H4 (cell line): Measurements from ENCODE around the gene FBXW8. TPM values are rescaled to one million over a fixed set of nuclear protein-coding genes. Genes with fewer than 3 reads are reported as not detected.

Experiments
- DNase-seq: peaks from one replicate; pipeline ENCODE4 v3.0.0-alpha.2; 2015; ENCODE audit warnings: low spot score
- total RNA-seq: library from RNA; depleted of rRNA; stranded (reverse); fragments of >200 nt; shearing (Covaris generic); gene quantifications from 2 replicates; pipeline ENCODE4 v1.2.3, GENCODE V29; 2014

FBXW8 gene
- total RNA-seq, 1 experiment from 2014 or later = 9.8 TPM

- DNase-seq = no peak
Measured at GRCh38 chr12:117020536-117021220, 109.9 kb downstream of the FBXW8 start.

DNA sequence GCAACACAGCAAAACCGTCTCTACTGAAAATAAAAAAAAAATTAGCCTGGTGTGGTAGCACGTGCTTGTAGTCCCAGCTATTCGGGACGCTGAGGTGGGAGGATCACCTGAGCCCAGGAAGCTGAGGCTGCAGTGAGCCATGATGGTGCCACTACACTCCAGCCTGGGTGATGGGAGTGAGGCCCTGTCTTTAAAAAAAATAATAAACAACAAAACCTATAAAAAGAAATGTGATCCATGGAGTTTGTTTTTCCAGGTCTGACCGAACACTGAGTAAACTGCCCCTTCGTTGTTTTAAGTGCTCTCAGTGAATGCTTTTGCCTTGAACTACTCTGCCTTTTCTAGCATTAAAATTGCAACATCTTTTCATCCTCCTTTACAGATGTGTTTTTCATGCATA is 111.7 kb downstream of the FBXW8 start:
- no peak for DNase-seq

DNA sequence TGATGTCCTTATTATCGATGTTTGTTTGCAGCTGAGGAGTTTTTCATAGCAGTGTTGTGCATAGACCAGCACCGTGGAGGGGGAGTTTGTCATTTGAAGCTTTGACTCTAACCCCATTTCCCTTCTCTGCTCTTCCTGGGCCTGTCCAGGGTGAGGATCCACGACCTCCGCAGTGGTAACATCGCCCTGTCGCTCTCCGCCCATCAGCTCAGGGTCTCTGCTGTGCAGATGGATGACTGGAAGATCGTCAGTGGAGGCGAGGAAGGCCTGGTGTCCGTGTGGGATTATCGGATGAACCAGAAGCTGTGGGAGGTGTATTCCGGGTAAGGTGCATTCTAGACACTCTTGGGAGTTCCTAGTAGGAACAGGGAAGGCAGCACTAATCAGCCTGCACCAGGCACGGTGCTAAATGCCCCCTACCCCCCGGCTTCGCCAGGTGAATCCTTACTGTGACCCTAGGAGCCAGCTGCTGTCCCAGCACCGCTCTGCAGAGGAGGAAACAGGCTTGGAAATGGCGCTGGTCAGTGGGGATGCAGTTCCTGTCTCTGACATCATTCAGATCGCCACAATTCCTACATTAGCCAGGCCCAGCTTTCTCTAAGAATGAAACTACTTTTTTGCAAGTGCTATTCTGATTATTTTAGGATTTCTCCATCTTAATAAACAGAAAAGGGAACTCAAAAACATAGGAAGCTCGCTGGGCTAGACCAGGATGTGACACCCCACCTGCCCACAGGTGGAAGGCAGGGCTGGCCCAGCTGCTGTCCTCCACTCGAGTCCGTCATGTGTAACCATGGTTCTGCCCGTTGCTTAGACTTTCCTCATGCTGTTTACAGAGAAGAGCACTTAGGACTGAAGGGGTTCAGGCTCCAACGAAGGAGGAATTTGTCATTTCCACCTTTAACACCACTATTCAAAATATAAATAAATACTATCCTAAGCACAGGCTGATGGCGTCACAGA is 113.5 kb downstream of the FBXW8 start:
- DNase-seq = no peak

DNA sequence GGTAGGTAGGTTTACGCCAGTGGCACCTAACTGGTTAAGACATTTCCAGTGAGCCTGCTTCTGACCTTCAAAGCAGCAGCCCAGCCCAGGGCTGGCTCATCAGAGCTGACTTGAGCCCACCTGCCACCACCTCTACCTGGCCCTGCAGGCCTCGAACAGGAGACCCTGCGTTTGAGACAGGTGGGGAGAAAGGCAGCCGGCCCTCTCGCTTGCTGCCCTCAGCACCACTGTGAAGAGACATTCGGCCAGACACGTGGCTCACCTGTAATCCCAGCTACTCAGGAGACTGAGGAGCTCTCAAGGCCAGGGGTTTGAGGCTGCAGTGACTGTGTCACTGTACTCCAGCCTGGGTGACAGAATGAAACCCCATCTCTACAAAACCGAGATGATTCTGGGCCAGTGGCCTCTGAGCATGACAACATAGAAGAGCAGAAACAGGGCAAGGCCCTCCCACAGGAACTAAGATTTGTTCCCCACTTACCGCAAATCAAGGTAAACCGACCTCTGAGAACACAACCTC is 114.3 kb downstream of the FBXW8 start:
- no peak for DNase-seq

DNA sequence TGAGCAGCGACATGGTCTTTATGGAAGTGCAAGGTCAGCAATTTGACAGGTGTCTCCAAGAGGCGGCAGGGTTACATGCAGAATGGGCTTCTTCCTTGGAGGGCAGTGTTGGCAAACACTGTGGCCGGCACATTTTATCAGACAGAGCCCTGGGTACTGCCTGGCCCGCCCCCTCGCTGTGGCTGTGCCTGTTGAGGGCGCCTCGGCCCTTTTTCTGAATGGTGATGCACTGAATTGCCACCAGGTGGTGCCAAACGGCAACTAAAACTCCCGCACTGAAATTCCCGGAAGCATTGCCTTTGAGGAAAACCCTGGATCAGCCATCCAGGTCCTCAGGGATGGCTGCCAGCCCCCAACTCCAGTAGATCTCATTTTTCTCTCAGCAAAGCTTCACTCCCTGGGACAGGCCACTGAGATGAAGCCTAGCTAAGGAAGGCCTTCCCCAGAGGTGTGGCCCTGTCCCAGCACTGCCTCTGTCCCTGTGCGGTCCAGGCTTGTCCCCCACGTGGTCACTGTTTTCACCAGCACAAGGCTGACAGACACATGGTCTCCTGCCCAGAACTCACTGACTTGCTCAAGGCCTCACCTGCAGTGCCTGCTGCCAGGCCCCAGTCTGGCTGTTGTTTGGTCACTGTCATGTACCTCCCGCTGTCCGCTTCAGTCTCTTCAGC is 114.9 kb downstream of the FBXW8 start:
- DNase-seq = peak; percentile 55

DNA sequence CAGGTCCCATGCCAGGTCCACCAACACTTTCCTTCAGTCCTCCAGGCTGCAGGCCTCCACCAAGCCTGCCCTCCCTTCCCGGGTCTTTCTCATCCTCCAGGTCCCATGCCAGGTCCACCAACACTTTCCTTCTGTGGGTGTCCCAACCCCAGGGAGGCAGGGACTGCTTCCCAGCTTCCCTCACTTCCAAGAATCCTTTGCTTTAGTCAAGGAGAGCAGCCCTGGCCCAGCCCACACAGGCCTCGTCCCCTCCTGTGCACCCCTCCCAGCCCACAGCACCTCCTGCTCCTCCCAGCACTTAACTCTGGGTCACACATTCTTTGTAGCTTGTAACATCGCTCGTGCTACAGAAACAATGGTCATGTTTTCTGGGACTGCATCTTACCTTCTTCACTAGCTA is 115.6 kb downstream of the FBXW8 start:
- DNase-seq = no peak

- no peak for DNase-seq
Measured at GRCh38 chr12:117026921-117027250, 116.1 kb downstream of the FBXW8 start.

DNA sequence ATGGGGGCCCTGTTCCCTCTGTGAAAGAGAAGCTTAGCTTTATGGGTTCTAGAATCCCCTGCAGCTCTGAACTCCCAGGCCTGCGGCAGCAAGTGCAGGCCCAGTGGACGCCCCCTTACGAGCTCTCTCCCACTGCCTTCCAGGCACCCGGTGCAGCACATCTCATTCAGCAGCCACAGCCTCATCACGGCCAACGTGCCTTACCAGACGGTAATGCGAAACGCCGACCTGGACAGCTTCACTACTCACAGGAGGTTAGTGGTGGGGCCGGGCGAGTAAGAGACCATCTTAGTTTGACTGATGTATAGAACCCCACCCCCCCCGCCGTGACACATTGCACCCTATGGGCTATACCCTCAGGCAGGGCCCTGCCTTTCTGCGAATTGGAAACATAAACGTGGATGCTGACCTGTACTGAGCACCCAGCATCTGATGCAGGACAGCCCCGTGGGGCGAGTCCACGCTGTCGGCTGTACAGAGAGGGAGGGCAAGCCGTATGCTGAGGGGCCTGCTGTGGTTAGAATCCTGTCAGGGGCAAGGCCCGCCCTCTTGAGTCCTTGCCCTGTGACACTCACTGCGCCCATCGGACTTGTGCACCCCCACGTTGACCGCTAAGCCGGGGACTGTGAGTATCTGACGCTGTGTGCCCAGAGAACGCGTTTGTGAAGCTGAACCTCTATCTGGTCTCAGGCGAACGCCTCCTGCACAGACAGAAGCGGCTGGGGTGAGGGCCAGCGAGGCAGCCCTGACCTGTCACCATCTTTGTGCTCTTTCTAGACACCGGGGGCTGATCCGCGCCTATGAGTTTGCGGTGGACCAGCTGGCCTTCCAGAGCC is 116.7 kb downstream of the FBXW8 start:
- no peak for DNase-seq

GRCh38 chr12:117028254-117028653 is 117.5 kb downstream of the FBXW8 start:
- no peak for DNase-seq

DNA sequence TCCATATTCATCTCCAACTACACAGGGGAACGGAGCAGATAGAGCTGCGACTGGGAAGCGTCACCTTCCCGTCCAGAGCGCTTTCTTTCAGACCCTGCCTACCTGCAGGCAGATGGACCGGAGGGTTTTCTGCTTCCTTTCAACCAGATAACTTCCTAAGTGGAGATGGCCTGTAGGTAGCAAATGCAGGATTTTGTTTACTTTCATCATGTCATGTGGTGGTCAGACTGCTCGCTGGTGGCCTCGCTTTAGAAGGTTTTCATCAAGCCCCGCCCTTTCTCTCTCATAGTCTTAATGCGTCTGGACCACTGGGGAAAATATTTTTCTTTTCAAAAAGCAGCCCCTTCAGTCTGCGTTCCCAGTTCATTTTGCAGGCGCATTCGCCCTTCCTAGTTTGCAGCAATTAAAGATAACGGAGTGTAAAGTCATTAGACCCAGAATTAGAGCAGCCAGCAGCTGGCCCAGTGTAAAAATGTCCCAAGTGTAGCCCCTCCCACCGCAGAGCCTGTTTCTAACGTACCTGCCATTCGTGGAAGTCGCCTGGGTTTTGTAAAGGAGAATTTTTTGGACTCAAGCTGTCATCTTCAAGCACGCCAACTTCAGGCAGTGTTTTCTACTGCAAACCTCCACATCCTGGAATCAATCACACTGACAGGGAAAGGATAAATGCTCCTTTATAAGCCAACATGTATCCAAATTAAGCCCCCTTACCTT is 119.6 kb downstream of the FBXW8 start:
- DNase-seq = no peak

GRCh38 chr12:117031843-117032592 is 121.3 kb downstream of the FBXW8 start:
- no peak for DNase-seq

- no peak for DNase-seq
Measured at GRCh38 chr12:117032593-117033381, 122.0 kb downstream of the FBXW8 start.

- DNase-seq = no peak
Measured at GRCh38 chr12:117033382-117034221, 122.9 kb downstream of the FBXW8 start.

DNA sequence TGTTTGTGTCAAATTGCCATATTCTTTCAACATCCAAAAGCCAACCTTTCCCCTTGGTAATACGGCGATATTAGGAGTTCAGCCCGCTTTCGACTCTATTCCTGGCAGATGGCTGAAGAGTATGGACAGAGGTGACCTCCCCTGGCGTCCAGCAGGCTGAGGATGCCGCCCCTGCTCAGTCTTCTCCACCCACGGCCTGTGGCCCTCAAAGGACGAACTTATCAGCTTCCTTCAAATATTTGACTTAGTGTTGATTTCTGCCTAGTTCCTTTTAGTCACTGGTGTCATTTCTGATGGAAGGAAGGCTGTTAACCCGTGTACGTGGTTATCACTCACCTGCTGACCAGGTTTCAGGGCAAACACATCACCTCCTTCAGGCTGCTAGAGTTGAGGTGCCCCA is 123.5 kb downstream of the FBXW8 start:
- DNase-seq = no peak

- DNase-seq = no peak
Measured at GRCh38 chr12:117034701-117035151, 124.0 kb downstream of the FBXW8 start.

DNA sequence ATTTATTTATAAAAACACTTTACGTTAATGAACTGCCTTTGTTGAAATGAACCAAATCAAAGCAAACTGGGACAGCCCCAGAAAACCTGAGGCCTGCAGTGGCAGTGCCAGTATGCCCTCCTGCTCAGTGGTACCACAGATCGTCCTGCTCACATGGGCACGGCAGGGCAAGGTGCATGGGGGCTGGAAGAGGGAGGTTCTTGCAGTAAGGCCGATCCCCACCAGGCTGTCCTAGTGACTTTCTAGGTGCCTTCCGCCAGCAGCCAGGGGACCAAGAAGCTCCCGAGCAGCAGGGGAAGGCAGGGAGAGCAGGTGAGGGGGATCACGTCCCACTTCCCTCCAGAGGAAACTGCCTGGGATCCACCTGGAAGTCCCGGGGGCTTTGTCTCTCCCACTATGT is 124.5 kb downstream of the FBXW8 start:
- DNase-seq = no peak

GRCh38 chr12:117036046-117036445 is 125.3 kb downstream of the FBXW8 start:
- DNase-seq = no peak

DNA sequence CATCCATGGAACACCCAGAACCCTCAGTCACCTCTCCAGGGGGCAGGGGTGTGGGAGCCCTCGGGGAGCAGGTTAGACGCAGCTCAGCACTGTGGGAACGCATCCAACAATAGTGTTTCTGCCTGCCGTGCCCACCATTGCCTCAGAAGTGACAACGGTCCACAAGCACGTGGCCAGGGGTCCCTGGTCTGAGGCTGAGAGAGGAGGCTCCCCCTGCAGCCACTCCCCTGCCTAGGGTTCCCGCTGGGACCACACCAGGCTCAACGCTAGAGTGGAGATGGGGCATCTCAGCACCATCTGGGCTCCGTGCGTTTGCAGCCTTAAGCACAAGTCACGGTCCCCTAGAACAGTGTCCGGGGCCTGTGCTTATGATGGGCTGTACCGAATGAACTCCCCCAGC is 125.8 kb downstream of the FBXW8 start:
- no peak for DNase-seq
